GM21825 (cell line): ENCODE measurements around the gene RTBDN.
"Not testable (repeated sequence)": the region's sequence is repeated elsewhere in the genome, so short reads cannot be mapped to it uniquely, and the experiment has no call there.

Experiments
- ATAC-seq: cut with Tn5 transposase; IDR thresholded peaks from one replicate; pipeline ENCODE4 v1.9.1; 2021; ENCODE audit warnings: mild to moderate bottlenecking, moderate library complexity; ENCODE audit not compliant: unreplicated experiment

RTBDN gene

DNA sequence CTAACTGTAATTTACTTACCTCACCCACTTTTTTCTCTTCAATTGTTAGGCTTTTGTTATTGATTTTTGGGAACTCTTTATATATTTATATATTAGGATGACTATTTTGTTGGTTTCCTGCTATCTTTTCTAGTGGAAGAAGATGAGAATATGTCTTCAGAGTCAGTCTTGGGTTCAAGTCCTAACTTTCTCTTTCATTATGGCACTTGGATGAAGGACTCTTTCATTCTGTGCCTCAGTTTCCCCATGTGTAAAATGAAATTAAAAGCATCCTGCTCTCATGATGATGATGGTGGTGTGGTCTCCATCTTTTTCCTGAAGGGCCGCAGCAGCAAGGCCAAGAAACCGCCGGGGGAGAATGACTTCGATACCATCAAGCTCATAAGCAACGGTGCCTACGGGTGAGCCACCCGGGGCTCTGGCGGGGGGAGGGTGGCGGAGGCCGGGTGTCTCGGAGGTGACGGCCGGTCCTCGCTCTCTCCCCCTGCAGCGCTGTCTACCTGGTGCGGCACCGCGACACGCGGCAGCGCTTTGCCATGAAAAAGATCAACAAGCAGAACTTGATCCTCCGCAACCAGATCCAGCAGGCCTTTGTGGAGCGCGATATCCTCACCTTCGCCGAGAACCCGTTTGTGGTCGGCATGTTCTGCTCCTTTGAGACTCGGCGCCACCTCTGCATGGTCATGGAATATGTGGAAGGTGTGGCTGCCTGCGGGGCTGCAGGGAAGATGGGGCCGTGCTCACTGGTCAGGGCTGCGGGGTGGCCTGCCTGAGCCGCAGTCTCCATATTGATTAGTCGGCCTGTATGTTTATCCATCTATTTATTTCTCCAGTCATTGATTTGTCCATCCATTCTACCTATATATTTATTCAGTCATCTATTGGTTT lies 23.9 kb upstream of the RTBDN start:
- no peak for ATAC-seq

DNA sequence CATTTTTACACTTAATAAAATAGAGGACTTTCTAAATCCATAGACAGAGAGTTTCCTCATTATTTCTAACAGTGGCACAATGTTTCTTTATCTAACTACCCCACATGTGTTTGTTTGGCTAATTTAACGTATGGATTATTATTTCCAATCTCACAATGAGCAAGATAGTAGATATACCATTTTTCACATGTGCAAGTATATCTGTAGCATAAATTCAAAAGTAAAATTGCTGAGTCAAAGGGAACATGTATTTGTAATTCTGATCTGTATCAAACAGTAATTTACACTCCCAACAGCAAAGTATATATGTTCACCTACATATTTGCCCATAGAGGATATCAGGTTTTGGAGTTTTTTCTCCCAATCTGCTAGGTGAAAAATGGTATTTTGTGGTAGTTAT lies 22.3 kb upstream of the RTBDN start:
- ATAC-seq: no peak

DNA sequence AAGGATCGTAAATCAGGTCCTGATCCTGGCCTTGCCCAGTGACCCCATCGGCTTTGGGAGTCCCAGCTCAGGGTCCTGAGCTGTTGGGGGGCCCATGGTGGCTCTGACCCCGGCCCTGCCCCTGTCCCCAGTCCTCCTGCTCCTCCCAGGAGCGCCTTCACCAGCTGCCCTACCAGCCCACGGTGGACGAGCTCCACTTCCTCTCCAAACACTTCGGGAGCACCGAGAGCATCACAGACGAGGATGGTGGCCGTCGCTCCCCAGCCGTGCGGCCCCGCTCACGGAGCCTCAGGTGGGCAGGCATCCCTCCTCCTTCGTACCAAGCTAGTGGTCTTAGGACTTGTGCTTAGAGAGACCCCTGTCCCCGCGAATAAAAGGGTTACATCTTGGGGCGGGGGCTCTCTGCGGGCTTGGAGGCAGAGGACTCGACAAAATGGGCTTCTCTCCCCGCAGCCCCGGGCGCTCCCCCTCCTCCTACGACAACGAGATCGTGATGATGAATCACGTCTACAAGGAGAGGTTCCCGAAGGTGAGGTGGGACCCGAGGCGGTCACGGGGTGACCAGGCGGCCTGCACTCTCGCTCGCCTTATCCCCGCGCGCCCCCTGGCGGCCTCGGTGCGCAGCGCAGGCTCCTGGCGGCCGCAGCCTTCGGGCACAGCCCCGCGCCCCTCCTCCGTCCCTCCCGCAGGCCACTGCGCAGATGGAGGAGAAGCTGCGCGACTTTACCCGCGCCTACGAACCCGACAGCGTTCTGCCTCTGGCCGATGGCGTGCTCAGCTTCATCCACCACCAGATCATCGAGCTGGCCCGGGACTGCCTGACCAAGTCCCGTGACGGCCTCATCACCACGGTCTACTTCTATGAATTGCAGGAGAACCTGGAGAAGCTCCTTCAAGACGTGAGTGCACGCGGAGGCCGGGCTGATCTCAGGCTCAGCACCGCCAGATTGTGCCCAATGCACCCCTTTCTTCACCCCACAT lies 13.1 kb upstream of the RTBDN start:
- peak; percentile 64 for ATAC-seq

DNA sequence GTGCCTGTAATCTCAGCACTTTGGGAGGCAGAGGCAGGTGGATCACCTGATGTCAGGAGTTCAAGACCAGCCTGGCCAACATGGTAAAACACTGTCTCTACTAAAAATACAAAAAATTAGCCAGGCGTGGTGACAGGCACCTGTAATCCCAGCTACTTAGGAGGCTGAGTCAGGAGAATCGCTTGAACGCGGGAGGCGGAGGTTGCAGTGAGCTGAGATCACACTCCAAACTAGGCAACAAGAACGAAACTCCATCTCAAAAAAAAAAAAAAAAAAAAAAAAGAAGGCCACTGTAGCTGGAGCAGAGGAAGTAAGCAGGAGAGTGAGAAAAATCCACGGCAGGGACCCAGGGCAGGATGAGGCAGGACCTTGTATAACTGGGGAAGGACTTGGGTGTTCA lies 12.2 kb upstream of the RTBDN start:
- ATAC-seq: not testable (repeated sequence)

DNA sequence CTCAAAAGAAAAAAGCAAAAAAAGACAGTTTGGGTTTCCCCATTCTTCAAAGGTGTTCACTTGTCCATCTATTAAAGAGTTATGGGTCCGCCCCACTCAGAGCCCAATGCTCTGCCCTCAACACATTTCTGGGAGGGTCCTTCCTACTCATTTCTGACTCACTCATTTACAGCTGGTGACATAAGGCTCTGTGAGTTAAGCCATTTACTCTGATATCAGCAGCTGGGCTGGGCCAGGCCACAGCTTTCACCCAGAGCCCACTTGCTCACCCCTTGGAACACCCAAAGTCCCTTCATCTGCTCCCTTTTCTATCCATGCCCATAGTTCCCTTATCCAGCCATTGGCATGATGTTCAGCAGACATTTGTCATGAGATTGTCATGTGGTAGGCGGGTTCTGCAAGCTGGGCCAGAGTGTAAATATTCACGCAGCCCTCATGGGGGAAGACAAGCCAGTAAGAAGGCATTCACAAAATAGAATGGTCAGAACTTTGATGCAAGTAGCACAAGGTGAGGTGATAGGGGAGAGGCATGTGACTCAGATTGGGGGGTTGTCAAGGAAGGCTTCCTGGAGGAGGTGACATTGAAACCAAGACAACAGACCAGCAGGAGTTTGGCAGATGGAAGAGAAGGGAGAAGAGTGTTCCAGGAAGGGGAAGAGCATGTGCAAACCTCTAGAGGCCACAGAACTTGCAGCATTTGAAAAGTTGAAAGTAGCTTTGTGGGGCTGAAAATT lies 9.8 kb upstream of the RTBDN start:
- no peak for ATAC-seq

DNA sequence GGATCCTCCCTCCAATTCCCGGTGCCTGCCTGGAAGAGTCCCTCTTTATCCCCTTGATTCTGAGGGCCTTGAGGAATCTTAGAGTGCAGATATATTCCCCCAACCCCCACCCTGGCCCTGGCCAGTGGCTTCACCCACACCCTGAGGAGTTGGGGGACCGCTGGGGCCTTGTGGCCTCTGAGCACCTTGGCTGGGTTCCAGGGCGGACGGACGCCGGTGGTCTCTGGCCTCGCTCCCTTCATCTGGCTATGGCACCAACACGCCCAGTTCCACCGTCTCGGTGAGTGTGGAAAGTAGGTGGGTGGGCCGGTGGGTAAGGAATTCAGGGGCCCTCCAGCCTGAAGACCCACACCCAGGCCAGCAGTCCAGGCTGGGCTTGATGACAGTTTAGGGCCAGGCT lies 8.9 kb upstream of the RTBDN start:
- ATAC-seq: no peak

DNA sequence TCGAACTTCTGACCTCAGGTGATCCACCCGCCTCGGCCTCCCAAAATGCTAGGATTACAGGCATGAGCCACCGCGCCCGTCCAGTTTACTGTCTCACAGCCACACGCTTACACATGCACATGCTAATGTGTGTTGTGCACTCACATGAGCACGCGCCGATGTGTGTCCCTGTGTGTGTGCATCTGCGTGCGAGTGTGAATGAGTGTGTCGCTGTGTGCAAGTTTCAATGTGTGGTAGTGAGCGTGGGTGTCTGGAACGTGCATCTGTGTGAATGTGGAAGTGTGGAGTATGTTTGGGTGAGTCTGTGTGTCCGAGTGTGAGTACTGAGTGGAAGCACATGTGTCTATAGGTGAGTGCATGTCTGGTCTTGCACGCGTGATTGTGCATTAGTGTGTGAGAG lies 8.1 kb upstream of the RTBDN start:
- ATAC-seq: no peak

DNA sequence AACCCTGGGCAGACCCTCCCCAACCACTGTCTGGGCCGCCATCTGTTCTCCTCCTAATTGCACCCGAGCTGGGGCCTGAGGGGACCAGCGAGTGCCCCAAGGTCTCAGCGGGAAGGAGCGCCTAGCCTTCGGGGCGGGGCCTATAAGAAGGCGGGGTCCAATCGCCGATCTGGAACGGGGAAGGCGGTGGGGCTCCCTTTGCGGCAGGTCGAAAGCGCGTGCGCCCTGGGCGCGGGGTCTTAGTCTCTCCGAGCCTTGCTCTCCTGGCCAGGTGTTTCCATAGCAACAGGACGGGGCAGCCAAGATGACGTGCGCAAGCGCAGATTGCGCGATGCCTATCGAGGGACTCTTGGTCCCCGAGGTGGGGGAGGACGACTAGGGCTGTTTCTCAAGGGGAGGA lies 6.7 kb upstream of the RTBDN start:
- ATAC-seq: no peak

DNA sequence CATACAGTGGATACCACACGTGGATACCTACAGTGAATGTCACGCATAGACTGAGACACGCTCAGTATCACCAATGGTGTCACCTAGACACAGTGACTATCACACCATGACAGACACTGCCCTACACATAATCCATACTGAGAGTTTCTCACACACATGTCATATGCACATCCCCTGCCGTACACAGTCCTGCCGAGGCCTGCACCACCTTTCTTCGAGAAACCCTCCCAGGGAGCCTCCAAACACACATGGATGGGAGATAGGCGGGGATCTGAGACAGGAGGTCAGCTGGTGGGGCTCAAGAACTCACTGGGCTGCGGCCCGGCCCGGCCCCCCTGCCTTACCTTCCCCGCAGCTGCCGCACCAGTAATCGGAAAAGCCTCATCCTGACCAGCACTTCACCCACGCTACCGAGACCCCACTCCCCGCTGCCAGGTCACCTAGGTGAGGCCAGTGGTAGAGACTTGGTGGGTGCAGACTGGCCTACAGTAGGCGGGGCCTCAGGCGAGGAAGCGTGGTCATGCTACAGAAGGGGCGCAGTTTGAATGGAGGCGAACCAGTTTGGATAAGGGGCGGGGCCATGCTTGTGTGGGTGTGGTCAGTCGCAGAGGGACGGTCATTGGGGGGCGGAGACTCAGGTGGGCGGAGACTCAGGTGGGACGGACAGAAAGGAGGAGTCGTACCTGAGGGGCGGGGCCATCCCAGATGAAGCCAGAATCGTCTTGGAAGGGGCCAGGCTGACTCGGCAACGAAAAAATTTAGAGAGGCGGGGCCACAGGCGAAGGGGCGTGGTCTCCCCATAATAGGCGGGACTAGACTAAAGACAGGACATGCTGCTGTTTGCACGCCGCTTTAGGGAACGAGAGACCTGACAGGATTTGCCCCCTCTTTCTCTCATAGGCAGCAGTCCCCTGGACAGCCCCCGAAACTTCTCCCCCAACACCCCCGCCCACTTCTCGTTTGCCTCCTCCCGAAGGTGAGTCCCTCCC lies 6.0 kb upstream of the RTBDN start:
- ATAC-seq: no peak

DNA sequence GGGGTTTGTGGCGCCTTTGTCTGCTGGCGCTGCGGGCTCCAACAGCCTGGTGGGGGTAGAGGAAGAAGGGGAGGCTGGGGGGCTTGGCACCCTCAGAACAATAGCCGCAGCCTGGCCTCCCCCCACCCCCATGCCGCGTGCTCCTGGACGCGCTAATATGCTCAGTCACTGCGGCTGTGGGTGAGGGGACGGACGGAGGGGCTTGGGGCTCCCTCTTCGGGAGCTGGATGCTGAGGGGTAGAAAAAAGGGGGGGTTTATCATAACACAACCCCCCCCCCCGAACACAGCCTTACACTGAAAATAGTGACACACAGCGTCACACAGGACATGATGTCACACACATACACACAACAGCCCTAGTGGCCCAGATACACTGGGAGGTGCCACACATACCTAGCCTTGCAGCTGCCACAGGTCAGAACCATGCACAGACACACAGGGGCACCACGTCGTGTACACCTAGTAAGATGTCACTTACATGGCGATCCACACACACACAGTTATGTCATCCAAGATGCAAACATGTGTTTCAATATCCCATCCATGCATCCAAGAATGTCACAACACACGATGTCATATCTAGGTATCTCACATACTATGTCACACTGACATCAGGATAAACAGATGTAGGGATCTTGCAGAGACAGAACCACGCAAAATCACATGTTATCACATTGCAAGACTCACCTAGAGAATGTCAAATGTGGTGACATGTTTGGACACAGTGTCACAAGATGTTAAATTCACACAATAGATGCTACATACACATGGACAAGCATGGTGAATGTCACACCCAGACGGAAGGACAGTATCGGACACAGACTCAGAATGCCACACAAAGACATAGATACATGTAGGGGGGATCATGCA lies 4.7 kb upstream of the RTBDN start:
- no peak for ATAC-seq

DNA sequence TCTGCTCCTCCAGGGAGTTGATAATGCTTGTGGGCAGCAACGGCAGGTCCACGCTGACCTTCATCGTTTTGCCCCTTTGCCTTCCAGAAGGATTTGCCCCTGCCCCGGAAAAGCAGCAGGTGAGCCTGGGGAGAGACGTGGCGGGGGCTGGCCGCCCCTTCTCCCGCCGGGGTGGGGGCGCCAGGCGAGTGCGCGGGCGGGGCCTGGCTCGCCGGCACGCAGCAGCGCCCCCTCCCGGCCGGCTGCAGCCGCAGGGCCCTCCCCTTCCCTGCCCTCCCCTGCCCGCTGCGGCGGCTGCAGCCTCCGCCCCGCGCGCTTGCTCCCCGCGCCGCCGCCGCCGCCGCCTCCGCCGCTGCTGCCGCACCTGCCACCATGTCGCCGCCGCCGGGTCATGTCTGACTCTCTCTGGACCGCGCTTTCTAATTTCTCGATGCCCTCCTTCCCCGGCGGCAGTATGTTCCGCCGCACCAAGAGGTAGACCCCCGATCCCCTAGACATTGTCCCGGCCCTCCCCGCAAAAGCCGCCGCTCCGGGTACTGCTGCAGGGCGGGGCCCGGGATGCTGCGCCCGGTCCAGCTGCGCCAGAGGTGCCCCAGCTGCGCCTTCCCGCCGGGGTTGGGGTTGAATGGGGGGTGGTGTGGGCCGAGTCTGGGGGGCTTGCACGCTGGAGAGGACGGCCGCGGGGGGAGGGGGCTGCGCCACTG lies 4.0 kb upstream of the RTBDN start, which contains the start of gene MAST1:
Gene MAST1 (plus strand): TSS at position 334 of the 704 bp plus-strand sequence. CDS start 58 bp downstream, at position 392.
- no peak for ATAC-seq

DNA sequence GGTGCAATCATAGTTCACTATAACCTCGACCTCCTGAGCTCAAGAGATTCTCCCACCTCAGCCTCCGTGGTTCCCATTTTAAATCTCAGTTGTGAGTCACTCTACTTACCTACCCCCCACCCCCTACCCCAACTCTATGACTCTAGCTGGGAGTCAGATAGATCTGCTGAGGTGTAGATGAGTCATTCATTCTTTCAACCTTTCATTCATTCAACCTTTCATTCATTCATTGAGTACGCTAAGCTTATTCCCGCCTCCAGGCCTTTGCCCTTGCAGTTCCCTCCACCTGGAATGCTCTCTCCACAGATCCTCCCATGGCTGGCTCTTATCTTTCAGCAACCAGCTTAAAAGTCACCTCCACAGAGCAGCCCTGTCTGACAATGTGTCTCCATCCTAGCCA lies 2.8 kb upstream of the RTBDN start:
- ATAC-seq: no peak

DNA sequence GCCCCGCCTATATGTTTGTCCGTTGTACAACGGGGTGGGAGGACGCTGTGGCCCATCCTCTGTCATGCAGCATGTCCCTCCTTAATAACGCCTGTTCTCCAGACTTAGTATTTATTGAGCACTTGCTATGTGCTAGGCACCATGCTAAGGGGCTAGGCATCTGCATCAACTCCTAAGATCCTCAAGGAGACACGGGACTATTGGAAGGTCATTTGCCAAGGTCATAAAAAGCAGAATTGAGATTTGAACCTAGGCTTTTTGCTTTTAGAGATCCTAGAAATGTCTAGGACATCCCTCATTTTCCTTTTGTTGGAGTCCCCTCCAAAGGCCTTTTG lies 2.1 kb upstream of the RTBDN start:
- ATAC-seq: no peak

DNA sequence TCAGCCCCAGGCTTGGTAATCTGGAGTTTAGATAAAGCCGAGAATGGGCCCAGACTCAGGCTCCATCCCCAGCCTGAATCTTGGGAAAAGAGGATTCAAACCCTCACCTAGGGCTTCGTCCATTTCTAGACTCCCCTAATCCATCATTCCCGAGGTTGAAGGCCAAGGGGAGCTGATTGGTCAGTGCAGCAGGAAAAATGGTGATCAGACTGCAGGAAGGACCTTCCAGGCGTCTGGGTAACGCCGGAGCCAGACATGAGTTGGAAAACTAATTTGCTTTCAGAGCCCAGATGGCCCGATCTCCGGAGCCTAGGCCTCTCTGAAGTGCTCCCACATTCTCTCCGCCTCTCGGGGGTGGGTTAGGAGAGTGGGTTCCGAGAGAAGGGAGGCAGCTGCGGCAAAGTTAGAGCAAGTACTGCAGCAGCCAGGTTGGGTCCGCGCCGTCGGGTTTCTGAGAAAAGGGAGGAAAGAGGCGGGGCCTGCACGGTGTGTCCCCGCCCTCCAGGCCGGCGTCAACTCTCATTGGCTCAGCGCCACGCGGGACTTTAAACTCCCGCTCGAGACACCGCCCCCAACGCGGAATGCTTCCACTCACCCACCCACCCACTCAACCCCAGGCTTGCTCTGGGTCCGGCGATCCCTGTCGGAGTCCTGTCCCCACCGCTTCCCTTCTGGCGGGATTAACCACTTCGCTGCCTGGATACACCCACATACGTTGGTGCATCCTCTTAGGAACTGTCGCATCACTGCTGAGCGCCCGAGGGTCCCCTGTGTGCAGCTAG lies 788 bp upstream of the RTBDN start:
- no peak for ATAC-seq

DNA sequence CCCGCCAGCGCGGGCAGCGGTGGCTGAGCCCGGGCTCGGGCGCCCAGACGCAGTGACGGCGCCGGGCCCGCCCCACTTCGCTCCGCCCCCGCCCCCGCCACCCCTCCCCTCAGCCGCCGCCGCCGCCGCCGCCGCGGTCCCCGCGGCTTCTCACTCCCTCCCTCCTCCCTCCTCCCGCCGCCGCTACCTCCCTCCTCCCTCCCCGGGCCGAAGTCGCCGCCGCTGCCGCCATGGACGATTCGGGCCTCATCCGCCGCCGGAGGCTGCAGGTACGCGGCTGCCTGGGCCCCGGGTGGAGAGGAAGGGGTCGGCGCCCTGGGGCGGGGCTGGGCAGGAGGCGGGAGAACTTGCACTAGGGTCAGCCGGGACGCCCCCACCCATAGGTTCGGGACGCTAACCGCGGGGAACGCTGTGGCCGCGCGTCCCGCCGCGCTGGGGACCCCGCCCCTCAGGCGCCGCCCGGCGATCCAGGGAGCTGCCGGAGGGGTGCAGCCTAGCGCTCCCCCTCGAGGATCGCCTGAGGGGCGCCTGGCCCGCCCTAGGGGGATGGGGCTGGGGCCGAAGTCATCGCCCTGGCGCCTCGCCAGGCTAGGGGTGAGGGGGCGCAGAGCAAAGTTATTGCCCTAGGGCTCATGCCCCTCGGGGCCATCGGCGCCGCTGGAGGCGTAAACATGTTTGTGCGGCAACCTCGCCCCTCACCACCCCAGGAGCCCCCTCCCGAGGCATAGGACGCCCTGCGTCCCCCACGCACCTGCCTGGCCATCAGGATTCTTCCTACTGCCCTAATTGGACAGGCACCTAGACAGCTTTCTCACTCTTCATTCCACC lies 427 bp downstream of the RTBDN start:
- ATAC-seq: no peak

DNA sequence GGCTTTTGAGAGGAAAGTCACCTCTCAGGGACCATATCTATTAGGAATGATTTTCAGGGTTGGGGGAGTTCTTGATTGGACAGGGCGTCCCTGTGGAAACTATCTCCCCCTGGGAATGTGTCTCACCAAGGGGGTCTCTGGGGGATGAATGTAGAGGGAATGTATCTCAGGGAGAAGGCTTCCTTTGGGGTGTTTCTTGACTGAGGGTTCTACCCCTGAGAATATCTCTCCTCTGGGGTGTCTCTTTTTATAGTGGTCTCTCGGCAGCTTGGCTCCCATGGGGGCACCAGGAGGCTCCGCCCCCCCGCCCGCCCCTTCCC lies 1.0 kb downstream of the RTBDN start:
- ATAC-seq: no peak

DNA sequence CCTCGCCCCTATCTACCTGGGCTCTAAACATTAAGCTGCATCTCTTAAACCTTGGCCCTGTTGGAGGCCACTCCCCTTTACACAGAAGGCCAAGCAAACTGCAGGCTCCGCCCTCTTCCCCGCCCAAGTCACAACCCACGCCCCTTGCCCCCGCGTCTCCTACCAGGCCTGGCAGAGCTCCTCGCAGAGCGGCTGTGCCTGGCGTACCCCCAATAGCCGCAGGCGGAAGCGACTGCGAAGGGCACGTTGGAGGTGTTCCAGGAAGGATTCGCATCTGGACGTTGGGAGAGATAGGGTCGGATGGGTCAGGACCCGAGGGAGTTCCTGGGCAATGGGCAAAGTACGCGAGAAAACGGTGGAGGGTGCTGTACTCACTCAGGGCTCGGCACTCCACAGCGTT lies 5.9 kb downstream of the RTBDN start:
- ATAC-seq: no peak
